Brain pericyte (primary cell): Measurements from ENCODE around the gene RETREG1.
"Not testable (repeated sequence)": the region's sequence is repeated elsewhere in the genome, so short reads cannot be mapped to it uniquely, and the experiment has no call there.

Experiments
- DNase-seq: peaks from one replicate; pipeline ENCODE4 v3.0.0-alpha.2; 2012; ENCODE audit warnings: low read depth, low spot score

Gene RETREG1

GRCh38 chr5:16455668-16456067 lies 161.1 kb downstream of the RETREG1 start:
- DNase-seq: no peak

- no peak for DNase-seq
Measured at GRCh38 chr5:16454686-16455085, 162.1 kb downstream of the RETREG1 start.

- no peak for DNase-seq
Measured at GRCh38 chr5:16453609-16454008, 163.2 kb downstream of the RETREG1 start.

GRCh38 chr5:16450163-16450562 lies 166.6 kb downstream of the RETREG1 start:
- no peak for DNase-seq

- DNase-seq: no peak
Measured at GRCh38 chr5:16446993-16447392, 169.8 kb downstream of the RETREG1 start.

- no peak for DNase-seq
Measured at GRCh38 chr5:16437977-16438376, 178.8 kb downstream of the RETREG1 start.

GRCh38 chr5:16436065-16436682 lies 180.6 kb downstream of the RETREG1 start:
- not testable (repeated sequence) for DNase-seq

GRCh38 chr5:16431490-16431889 lies 185.3 kb downstream of the RETREG1 start:
- DNase-seq: no peak

GRCh38 chr5:16430349-16431089 lies 186.3 kb downstream of the RETREG1 start:
- DNase-seq: no peak

GRCh38 chr5:16428359-16428758 lies 188.4 kb downstream of the RETREG1 start:
- no peak for DNase-seq

- DNase-seq: no peak
Measured at GRCh38 chr5:16427587-16427986, 189.2 kb downstream of the RETREG1 start.
